Measurements from ENCODE around the gene SATB2.

DNA sequence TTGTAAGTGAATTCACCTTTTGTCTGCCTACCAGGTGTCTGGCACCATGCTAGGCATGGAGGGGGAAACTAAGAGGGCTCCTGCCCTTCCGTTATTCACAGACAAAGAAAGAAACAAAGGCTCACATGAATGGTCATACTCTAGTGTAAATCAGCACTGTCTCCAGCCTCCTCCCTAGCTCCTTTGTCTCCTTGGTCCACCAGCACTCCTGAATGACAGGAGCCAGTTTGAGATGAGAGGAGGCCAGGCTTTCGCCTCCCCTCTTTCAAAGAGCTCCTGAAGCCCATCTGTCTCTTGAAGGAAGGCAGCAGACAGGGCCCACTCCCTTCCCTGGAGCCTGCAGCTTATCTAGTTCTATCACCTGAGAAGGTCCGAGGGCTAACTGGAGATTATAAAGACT, 18.7 kb downstream of the SATB2 start:
- TF ChIP-seq EZH2 (IDR thresholded peaks at IDR 0.05; ENCODE audit: insufficient read depth, poor library complexity, severe bottlenecking) (no peak), EZH2phosphoT487 (IDR thresholded peaks at IDR 0.05; ENCODE audit: insufficient read depth, low read depth) (no peak)

Data from GM23248 (cell line).